NCI-H69 (cell line): ENCODE results near the gene PARVB.

Experiments used
- DNase-seq: peaks from one replicate; lab custom pipeline; 2025; lab: John Stamatoyannopoulos, UW

The PARVB gene, protein sequence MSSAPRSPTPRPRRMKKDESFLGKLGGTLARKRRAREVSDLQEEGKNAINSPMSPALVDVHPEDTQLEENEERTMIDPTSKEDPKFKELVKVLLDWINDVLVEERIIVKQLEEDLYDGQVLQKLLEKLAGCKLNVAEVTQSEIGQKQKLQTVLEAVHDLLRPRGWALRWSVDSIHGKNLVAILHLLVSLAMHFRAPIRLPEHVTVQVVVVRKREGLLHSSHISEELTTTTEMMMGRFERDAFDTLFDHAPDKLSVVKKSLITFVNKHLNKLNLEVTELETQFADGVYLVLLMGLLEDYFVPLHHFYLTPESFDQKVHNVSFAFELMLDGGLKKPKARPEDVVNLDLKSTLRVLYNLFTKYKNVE

DNA sequence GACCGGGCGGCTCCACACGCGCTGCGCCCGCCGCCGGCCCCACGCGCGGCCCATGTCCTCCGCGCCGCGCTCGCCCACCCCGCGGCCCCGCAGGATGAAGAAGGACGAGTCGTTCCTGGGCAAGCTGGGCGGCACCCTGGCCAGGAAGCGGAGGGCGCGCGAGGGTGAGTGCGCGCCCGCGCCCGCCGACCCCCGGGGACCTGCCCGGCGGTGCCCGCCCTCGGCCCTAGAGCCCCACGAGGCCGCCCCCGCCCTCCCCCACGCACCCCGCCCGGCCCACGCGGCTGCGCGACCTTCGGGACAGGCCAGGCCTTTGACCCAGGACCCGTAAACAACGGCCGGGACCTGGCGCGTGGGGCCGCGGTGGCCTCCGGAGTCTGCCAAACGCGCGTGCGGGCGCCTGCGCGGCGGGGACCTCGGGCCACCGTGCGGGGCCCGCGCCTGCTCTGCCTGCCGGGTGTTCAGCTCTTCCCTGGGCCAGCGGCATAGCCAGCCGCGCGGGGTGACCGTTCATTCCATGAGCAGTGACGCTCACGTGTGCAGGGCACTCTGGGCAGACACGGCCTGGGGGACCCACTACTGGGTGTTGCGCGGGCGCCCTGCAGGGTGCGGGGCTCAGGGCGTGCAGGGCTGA lies at the start of gene PARVB:
TSS of gene PARVB (plus strand) at position 15 of the 634 bp plus-strand sequence. CDS start at position 53, 38 bp downstream.
- peak; percentile 62 for DNase-seq

DNA sequence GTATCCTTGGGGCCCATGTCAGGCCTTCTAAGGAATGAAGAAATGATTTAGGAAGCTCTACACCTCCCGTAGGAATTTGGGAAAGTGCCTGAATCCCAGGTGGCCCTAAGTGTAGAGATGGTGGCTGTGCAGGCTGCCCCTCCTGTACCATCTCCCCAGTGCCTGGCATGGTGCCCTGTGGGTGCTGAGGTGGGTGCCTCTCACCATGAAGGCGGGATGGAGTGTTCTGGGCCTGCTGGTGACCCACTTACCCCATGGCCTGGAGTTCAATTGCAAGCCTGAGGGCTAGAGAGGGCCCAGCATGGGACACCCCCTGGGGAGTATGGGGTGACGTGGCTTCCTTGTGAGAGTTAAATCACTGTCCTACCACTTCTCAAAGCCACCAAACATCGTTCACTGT lies 49.1 kb upstream of the PARVB start:
- DNase-seq = no peak

DNA sequence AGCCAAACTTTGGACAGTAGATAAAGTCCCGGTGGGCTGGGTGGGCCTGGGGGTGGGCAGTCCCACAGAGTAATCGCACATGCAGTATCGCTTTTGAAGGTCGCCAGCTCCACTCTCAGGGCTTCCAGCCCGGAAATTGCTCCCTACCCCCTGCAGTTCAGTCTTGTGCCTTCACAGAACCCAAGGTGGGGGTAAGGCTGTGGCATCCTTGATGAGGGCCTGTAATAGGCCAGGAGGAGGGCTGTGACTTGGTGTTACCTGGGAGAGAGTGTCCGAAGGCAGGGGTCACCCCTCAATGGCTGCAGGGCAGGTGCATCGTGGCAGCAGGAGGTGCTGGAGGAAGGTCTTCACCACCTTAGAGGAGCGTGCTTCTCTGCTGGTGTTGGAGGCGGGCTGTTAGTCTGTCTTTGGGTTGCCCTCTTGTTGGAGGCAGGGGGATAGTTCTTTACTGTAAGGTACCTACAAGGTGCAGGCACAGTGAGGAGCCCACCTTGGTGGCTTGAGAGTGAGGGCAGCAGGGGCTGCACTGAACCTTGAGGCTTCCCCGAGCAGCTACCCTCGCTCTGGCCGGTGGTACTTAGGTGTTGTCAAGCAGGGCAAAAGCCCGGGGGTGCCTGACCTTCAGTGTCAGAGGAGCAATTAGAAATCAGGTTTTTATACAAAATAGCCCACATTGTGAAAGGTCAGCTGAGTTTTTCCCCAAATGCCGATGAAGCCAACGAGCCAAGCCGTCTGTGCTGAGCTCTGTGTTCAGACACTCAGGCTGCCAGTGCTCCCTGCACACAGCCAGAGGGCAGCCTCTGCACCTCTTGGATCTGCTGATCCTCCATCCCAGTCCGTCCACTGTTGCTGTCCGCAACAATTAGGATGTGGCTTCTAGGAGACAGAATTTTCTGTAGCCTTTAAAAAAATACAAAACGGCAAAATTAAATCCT lies 47.0 kb upstream of the PARVB start:
- DNase-seq = no peak

DNA sequence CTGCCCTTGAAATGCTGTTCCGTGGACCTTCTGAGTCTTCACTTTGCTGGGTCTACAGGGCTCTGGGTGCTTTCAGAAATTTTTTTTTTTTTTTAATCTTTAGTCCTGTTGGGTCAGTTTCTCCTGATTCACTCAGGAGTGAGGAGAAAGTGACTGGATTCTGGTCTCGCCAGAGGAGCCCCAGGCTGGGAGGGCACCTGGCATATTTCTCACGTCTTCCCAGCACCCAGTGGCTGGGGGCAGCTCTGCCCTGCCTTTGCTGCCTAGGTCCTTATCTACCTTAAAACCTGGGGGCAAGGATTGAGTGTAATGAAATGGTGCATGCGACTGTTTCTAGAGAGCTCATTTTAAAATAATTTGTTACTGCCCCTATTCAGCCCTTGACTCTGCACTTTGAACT lies 45.5 kb upstream of the PARVB start:
- DNase-seq = no peak

GRCh38 chr22:43980579-43980978 lies 43.5 kb upstream of the PARVB start:
- DNase-seq = no peak

DNA sequence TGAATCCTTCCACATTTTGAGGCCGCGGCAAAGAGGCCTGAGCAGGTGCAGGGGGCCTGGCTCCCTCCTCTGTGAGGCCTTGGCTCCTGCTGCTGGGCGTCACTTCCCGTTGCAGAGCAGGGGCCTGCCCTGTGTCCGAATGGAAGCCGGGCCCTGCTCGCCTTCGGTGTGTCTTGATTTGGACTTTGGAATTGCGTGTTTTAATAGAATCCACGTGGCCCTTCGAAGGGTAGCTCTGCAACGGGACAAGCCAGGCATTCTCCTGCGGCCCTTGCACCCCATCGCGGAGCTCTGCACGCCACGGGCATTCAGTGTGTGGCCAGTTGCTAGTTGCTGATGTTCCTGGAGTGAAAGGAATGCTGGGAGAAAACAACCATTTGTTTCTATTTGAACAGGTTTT lies 43.1 kb upstream of the PARVB start:
- no peak for DNase-seq

DNA sequence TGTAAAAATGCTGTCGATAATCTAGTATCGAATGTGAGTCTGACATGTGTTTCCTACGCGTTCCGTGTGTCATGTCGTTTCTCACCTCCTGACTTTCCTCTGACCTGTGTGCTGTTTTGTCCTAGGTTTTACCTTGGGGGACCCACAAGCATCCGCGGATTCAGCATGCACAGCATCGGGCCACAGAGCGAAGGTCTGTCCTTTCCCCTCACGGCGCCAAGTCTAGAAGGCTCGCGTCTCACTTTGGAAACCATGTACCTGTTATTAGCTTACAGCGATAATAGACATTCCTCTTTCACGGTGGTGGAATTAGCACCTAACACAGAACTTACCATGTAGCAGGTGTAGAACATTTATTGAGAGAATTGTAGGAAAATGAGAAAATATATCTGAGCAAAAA lies 40.3 kb upstream of the PARVB start:
- no peak for DNase-seq

DNA sequence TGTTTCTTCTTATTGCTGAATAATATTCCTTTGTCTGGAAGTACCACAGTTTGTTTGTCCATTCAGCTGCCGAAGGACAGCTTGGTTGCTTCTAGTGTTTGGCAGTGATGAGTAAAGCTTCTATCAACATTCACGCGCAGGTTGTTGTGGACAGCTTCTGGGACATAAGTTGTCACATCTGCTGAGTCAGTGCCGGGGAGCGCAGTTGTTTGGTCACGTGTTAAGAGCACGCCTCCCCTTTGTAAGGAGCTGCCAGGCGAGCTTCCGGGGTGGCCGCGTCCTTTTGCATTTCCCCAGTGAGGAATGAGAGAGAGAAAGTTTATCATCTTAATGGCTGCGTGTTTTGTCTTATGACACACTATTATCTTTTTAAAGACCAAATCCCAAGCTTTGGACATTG lies 38.6 kb upstream of the PARVB start:
- DNase-seq = no peak

GRCh38 chr22:43988116-43988820 lies 35.8 kb upstream of the PARVB start:
- DNase-seq = no peak

- no peak for DNase-seq
These were observed 35.1 kb upstream of the PARVB start for GRCh38 chr22:43988960-43989359.

GRCh38 chr22:43990044-43990443 lies 34.1 kb upstream of the PARVB start:
- peak; percentile 42 for DNase-seq

DNA sequence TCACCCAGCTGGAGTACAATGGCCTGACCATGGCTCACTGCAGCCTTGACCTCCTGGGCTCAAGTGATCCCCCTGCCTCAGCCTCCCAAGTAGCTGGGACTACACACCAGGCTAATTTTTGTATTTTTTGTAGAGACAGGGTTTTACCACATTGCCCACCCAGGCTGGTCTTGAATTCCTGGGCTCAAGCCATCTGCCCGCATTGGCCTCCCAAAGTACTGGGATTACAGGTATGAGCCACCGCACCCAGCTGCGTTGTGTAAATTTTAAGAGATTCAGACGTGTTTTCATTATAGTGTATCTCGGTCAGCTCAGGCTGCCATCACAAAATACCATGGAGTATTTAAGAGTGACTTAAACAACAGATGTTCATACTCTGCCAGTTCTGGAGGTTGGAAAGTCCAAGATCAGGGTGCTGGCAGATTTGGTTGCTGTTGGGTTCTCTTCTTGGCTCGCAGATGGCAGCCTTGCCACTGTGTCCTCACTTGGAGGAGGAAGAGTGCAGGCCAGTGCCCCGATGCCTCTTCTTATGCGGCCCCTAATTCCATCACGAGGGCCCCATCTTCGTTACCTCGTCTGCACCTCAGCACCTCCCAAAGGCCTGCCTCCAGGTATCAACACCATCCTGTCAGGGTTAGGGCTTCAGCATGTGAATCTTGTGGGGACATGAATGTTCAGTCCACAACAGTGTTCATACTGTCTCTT lies 32.6 kb upstream of the PARVB start:
- DNase-seq = no peak

- no peak for DNase-seq
These were observed 31.7 kb upstream of the PARVB start for GRCh38 chr22:43992331-43992821.

DNA sequence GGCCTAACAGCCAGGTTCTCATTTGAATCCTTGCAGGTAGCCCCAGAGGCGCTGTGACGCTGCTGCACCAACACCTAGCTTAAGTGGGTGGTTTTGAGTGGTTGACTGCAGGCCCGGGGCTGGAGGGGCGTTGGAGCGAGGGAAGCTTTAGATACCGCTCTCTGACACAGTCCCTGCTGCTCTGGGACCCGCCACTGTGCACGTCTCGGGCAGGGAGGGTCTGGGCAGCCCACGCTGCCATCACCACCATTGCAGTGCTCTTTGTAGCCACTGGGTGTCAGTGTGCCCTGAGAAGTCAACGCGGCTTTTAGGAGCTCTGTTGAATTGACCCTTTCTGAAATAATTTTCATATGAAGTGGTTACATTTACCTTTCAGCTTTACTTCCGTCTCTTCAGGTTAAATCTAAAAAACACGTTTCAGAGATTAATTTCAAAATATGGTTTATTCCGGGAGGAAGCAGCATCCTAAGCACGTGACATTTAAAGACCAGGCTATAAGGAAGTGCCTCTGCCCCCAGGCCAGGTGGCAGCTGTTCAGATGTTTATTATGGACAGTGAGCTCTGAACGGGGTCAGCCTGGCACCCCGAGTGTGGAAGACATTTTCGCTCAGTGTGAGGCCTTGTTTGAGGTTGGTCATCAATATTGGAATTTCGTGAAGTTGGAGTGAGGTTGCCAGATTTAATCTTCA lies 30.9 kb upstream of the PARVB start:
- peak; percentile 71 for DNase-seq

GRCh38 chr22:43994006-43994405 lies 30.1 kb upstream of the PARVB start:
- DNase-seq = peak; percentile 16

DNA sequence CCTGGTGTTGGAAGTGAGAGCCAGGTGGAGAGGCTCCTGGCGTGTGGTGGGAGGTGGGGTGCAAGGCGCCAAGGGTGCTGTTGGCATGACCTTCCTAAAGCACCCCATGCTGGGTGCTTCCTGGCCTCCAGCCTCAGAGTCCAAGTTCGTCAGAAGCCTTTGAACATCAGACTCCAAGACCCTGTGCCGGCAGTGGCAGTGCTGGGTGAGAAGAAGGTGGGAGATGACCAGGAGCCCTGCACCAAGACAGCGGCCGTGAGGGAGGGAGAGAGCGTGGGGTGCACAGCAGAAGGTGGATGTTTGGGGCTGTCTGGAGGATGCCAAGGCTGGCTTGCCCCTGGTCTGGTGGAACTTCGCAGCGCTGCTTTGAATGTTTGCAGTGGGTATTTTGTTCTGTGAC lies 29.7 kb upstream of the PARVB start:
- no peak for DNase-seq

DNA sequence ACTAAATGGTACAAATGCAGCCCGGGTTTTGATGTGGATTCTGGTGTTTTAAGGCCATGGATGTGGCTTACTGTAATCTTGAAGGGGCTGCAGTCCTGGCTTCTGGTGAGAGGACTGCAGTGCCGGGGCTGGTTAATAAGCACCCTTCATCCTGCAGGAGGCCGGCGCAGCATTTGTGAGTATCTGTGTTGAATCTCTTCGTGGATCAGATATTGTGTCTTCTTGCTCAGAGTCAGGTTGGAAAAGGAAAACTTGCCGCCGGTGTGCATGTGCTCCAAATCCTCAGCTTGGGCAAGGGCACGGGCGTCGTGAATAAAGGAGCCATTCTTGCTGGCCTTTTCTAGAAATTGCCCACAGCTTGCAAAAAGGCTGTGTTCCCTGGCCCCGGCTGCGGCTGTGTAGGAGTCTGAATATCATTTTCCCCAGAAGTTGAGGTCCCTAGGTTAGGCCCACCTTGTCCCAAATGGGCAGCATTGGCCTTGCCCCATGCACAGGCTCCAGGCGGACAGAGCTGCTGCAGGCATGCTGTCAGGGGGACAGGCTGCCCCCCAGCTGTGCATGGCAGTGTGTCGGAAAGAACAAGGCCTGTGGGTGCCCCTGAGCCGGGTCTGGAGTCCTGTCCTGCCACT lies 28.9 kb upstream of the PARVB start:
- DNase-seq = no peak

GRCh38 chr22:43995798-43996169 lies 28.3 kb upstream of the PARVB start:
- DNase-seq = no peak

DNA sequence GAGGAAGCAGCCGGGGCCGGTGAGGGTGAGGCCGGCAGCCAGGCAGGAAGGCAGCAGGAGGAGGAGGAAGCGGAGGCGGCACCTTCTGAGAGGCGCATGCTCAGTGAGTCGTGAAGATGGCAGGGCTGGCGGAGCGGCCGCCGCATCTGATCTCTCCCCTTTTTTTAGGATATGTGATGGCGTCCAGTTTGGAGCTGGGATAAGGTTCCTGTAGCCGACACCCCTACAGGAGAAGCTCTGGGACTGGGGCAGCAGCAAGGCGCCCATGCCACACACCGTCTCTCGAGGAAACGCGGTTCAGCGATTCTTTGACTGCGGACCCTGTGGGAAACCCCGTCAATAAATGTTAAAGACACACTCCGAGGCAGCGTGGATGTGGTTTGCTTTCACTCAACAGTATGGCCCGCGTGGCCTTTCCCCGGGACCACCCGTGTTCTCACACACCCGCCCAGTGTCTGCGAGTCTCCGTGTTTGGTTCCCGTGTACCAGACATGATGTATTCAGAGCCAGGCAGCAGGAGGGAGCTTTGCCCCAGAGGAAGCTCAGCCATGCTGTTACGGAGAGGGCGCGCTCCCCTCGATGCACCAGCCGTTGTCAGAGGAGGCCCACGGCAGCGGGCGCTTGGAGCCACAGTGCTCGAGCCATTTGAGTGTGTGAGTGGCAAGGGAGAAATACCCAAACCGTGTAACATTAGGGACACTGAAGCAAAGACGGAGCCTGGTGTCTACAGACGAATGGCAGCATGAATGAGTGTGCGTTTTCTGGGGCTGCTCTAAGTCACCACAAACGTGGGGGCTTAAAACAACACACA lies 27.7 kb upstream of the PARVB start:
- no peak for DNase-seq

GRCh38 chr22:43996981-43997265 lies 27.2 kb upstream of the PARVB start:
- DNase-seq = no peak
